ENCODE data around the gene FAM111A.

The FAM111A gene

DNA sequence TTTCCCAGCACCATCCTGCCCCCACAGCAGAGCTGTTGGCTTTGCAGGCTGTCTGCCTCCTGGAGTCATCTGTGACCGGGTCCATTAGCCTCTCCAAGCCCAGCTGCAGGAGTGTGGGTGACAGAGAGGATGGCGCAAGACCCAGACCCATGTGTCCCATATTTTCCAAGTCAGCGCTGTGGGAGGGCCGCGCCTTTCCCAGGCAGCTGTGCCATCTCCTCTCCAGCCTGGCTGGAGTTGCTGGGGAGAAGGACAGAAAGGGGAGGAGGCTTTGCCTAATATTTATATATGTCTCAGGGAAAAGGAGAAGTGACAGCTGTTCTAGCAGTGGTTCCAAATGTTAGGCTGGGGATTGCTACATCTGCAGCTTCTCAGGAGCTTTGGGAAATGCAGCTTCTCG lies 44.9 kb downstream of the FAM111A start:
- in situ Hi-C loops (cut with HindIII; ENCODE audit: low pct_unique_long_range_greater_than_20kb, low sequenced_read_pairs) = no loop called here
- no peak for TF ChIP-seq JUND (IDR thresholded peaks at IDR 0.05; ENCODE audit: low read depth)
- DNase-seq (ENCODE audit: low read depth in 1 of 2, low spot score in 1 of 2) = no peak

- in situ Hi-C loops (cut with HindIII; ENCODE audit: low pct_unique_long_range_greater_than_20kb, low sequenced_read_pairs) = no loop called here
- no peak for TF ChIP-seq JUND (IDR thresholded peaks at IDR 0.05; ENCODE audit: low read depth)
- DNase-seq (ENCODE audit: low read depth in 1 of 2, low spot score in 1 of 2) = no peak
Observed at GRCh38 chr11:59188954-59189353, 46.3 kb downstream of the FAM111A start.

DNA sequence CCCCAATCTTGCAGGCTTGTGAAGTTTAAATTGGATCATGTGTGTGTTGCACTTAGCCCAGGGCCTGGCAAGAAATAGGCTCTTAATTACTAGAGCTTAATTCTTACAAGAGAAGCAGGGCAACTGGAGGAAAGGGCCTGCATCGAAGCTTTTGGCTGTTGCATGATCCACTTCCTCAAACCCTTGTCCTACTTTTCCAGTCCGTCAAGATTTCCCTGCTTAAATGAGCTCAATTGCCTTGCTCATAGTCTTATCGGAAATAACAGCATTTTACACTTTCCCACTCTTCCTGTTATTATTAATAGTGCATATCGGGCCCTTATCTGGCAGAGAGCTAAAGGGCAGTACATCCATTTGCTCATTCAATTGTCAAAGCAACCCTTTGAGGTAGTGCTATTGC lies 47.3 kb downstream of the FAM111A start:
- peak in 1 of 2 experiments; percentile 54 for DNase-seq (ENCODE audit: low read depth in 1 of 2, low spot score in 1 of 2)
- no peak for TF ChIP-seq JUND (IDR thresholded peaks at IDR 0.05; ENCODE audit: low read depth)
- in situ Hi-C loops (cut with HindIII; ENCODE audit: low pct_unique_long_range_greater_than_20kb, low sequenced_read_pairs) = no loop called here

DNA sequence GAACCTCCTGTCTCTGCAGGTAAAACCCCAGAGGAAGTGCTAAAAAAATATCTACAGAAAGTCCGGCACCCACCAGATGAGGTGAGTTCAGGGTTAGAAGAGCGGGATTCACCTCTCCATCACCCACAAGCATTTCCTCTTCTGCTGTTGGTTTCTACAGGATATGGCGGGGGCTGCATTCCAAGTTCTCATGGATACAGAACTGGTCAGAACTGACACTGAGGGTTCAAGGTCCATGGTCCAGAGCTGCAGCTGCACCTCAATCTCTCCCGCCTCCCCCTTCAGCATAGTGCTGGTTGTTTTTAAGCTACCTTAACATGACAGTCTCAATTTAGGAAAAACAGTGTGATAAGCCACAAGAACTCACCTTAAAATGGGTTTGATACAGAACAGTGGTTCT lies 48.4 kb downstream of the FAM111A start:
- TF ChIP-seq JUND (IDR thresholded peaks at IDR 0.05; ENCODE audit: low read depth) = no peak
- no peak for DNase-seq (ENCODE audit: low read depth in 1 of 2, low spot score in 1 of 2)
- in situ Hi-C loops (cut with HindIII; ENCODE audit: low pct_unique_long_range_greater_than_20kb, low sequenced_read_pairs) = no loop called here

DNA sequence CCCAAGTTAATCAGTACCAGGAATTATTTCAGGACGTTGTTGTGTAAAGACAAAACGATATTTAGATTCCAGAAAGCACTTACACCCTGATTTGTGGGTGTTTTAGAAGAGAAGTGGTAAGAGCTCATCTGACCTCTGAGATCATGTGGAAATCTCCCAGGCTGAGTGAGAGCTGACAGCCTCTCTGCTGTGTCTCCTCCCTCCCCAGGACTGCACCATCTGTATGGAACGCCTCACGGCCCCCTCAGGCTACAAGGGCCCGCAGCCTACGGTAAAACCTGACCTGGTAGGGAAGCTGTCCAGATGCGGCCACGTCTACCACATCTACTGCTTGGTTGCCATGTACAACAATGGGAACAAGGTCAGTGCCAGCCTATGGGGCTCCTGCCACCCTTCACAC lies 49.2 kb downstream of the FAM111A start:
- in situ Hi-C loops (cut with HindIII; ENCODE audit: low pct_unique_long_range_greater_than_20kb, low sequenced_read_pairs) = no loop called here
- TF ChIP-seq JUND (IDR thresholded peaks at IDR 0.05; ENCODE audit: low read depth) = no peak

DNA sequence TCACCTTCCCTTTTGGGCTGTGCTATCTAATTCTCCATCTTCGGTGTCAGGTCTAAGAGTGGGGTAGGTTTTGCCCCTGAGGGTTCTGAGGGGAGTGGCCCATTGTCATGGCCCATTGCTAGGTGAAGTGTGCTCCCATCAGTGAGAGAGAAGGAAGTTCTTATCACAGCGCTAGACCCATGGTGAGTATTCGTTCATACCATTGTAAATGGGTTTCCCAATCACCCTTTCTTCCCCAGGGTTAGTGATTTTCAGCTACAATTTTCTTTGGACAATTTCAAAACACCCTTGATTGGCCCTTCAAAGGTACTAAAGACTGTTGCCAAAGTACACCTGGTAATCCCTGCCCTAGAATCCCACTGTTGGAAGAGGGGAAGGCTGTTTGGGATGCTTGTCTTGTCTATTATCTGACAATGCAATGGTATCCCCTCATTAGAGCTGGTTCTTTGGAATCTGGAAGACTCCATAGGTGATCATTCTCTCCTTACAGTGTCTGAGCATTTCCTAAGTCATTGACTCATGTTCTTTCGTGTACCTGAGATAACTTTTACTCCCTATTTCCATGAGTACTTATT lies 49.9 kb downstream of the FAM111A start:
- TF ChIP-seq JUND (IDR thresholded peaks at IDR 0.05; ENCODE audit: low read depth) = no peak
- in situ Hi-C loops (cut with HindIII; ENCODE audit: low pct_unique_long_range_greater_than_20kb, low sequenced_read_pairs) = no loop called here
- no peak for DNase-seq (ENCODE audit: low read depth in 1 of 2, low spot score in 1 of 2)

More for the DNA sequence above, 49.2 kb downstream of the FAM111A start:
- no peak for DNase-seq (ENCODE audit: low read depth in 1 of 2, low spot score in 1 of 2)

DNA sequence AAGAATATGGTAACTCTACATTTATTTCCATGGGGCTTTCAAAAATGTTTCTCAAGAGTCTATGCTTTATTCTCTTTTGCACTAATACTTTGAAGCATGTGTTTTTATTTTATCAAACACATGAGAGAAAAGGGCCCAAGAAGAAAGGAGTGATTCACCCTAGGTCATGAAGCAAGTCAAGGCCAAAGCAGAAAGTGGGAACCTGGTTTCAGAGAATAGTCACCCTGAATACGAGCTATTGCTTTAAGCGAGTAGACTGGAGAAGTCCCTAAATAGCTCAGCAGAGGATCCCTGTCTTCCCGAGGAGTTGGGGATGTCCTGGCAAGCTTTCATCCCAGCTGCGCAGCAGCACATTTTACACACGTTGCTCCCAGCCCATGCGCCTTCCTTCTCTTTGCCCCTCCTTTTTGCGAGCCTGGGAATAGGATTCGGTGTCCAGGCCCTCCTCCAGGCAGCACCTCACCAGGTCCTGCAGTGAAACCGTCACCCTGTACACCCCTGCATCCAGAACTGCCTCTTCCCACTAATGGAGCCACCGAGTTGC lies 51.0 kb downstream of the FAM111A start:
- DNase-seq (ENCODE audit: low read depth in 1 of 2, low spot score in 1 of 2) = no peak
- in situ Hi-C loops (cut with HindIII; ENCODE audit: low pct_unique_long_range_greater_than_20kb, low sequenced_read_pairs) = no loop called here
- no peak for TF ChIP-seq JUND (IDR thresholded peaks at IDR 0.05; ENCODE audit: low read depth)

GRCh38 chr11:59195586-59195985 lies 52.9 kb downstream of the FAM111A start:
- no peak for TF ChIP-seq JUND (IDR thresholded peaks at IDR 0.05; ENCODE audit: low read depth)
- in situ Hi-C loops (cut with HindIII; ENCODE audit: low pct_unique_long_range_greater_than_20kb, low sequenced_read_pairs) = no loop called here
- peak in 1 of 2 experiments; percentile 43 for DNase-seq (ENCODE audit: low read depth in 1 of 2, low spot score in 1 of 2)

GRCh38 chr11:59196777-59197176 lies 54.1 kb downstream of the FAM111A start:
- no peak for TF ChIP-seq JUND (IDR thresholded peaks at IDR 0.05; ENCODE audit: low read depth)
- DNase-seq (ENCODE audit: low read depth in 1 of 2, low spot score in 1 of 2) = no peak
- in situ Hi-C loops (cut with HindIII; ENCODE audit: low pct_unique_long_range_greater_than_20kb, low sequenced_read_pairs) = no loop called here

- no peak for TF ChIP-seq JUND (IDR thresholded peaks at IDR 0.05; ENCODE audit: low read depth)
- in situ Hi-C loops (cut with HindIII; ENCODE audit: low pct_unique_long_range_greater_than_20kb, low sequenced_read_pairs) = no loop called here
- no peak for DNase-seq (ENCODE audit: low read depth in 1 of 2, low spot score in 1 of 2)
Observed at GRCh38 chr11:59197991-59198390, 55.3 kb downstream of the FAM111A start.

GRCh38 chr11:59198726-59199125 lies 56.1 kb downstream of the FAM111A start:
- in situ Hi-C loops (cut with HindIII; ENCODE audit: low pct_unique_long_range_greater_than_20kb, low sequenced_read_pairs) = no loop called here
- no peak for TF ChIP-seq JUND (IDR thresholded peaks at IDR 0.05; ENCODE audit: low read depth)
- no peak for DNase-seq (ENCODE audit: low read depth in 1 of 2, low spot score in 1 of 2)

- no peak for TF ChIP-seq JUND (IDR thresholded peaks at IDR 0.05; ENCODE audit: low read depth)
- DNase-seq (ENCODE audit: low read depth in 1 of 2, low spot score in 1 of 2) = no peak
- in situ Hi-C loops (cut with HindIII; ENCODE audit: low pct_unique_long_range_greater_than_20kb, low sequenced_read_pairs) = no loop called here
Observed at GRCh38 chr11:59199546-59200422, 57.1 kb downstream of the FAM111A start.

DNA sequence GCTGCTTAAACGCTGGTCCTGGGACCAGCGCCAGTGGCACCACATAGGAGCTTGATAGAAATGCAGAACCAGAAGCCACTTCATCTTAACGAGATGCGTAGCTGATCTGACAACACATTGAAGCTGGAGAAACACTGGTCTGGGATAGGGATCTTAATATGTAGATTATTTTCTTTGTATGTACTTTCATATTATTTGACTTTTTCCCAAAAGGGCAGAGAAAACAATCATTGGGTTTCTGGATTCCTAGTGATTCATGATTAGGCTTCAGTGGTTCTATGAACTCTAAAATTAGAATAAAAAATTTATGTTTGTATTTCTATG lies 57.7 kb downstream of the FAM111A start:
- in situ Hi-C loops (cut with HindIII; ENCODE audit: low pct_unique_long_range_greater_than_20kb, low sequenced_read_pairs) = no loop called here
- TF ChIP-seq JUND (IDR thresholded peaks at IDR 0.05; ENCODE audit: low read depth) = no peak
- DNase-seq (ENCODE audit: low read depth in 1 of 2, low spot score in 1 of 2) = no peak
